Fibroblast of pulmonary artery (primary cell): ENCODE results near the gene SRGAP1.
A peak's percentile ranks its signal among the peaks of the same experiment; 100 is the strongest.

Experiments
- DNase-seq: peaks from one replicate; pipeline ENCODE4 v3.0.0-alpha.2; 2010; ENCODE audit warnings: low read depth
- H3K4me3 ChIP-seq: replicated peaks from 2 replicates; pipeline ENCODE4 v1.5.1; 2011; ENCODE audit warnings: low read depth, mild to moderate bottlenecking, control low read depth, low read length, moderate library complexity
- CTCF ChIP-seq: IDR thresholded peaks from 2 replicates; pipeline ENCODE4 v1.5.1; 2011; ENCODE audit warnings: mild to moderate bottlenecking, control low read depth, low read length, inconsistent platforms; ENCODE audit errors: missing control alignments

Gene SRGAP1

GRCh38 chr12:63820427-63820826, 24.1 kb upstream of the SRGAP1 start:
- no peak for DNase-seq
- H3K4me3 ChIP-seq: no peak overlapping the region
- TF ChIP-seq CTCF: no peak

- no peak for DNase-seq
- peak overlapping the region; percentile 51 for H3K4me3 ChIP-seq
- TF ChIP-seq CTCF: no peak
Measured at GRCh38 chr12:63821781-63822251, 22.7 kb upstream of the SRGAP1 start.

- TF ChIP-seq CTCF: no peak
- peak overlapping the region; percentile 51 for H3K4me3 ChIP-seq
- DNase-seq: peak; percentile 34
Measured at GRCh38 chr12:63822352-63822751, 22.1 kb upstream of the SRGAP1 start.

- TF ChIP-seq CTCF: no peak
Measured at GRCh38 chr12:63823040-63823439, 21.5 kb upstream of the SRGAP1 start.

GRCh38 chr12:63826006-63826585, 18.4 kb upstream of the SRGAP1 start:
- DNase-seq: peak; percentile 87
- peak; percentile 93 for TF ChIP-seq CTCF

More at GRCh38 chr12:63823040-63823439, 21.5 kb upstream of the SRGAP1 start:
- DNase-seq: no peak
- no peak overlapping the region for H3K4me3 ChIP-seq

GRCh38 chr12:63828867-63829266, 15.6 kb upstream of the SRGAP1 start:
- DNase-seq: no peak
- no peak for TF ChIP-seq CTCF
- H3K4me3 ChIP-seq: no peak overlapping the region

More at GRCh38 chr12:63826006-63826585, 18.4 kb upstream of the SRGAP1 start:
- no peak overlapping the region for H3K4me3 ChIP-seq

GRCh38 chr12:63836046-63836445, 8.5 kb upstream of the SRGAP1 start:
- no peak for DNase-seq
- TF ChIP-seq CTCF: no peak

More at GRCh38 chr12:63836046-63836445, 8.5 kb upstream of the SRGAP1 start:
- no peak overlapping the region for H3K4me3 ChIP-seq
